ES-I3 (cell line): Measurements from ENCODE around the gene AGAP1.

Experiments used
- H3K36me3 ChIP-seq: 2 replicates; pipeline ENCODE4 v1.6.1; 2013; ENCODE audit warnings: mild to moderate bottlenecking, low read length, control low read depth, moderate library complexity; ENCODE audit not compliant: insufficient read depth
- H3K4me1 ChIP-seq: 2 replicates; pipeline ENCODE4 v1.6.1; 2013; ENCODE audit warnings: mild to moderate bottlenecking, control low read depth, low read length; ENCODE audit not compliant: insufficient read depth
- H3K9ac ChIP-seq: 2 replicates; pipeline ENCODE4 v1.6.1; 2013; ENCODE audit warnings: low read depth, mild to moderate bottlenecking, low read length, moderate library complexity
- H3K9me3 ChIP-seq: 2 replicates; pipeline ENCODE4 v1.6.1; 2013; ENCODE audit warnings: mild to moderate bottlenecking, low read length, moderate library complexity; ENCODE audit not compliant: control insufficient read depth, insufficient read depth

The AGAP1 gene

GRCh38 chr2:235575431-235575830 lies 81.6 kb downstream of the AGAP1 start:
- Histone ChIP-seq H3K9me3 (no peaks in the 10 kb centered on the region), H3K36me3 (no peaks in the 10 kb centered on the region), H3K9ac (no peak overlapping the region), H3K4me1 (peaks cover 9% of the 10 kb centered on the region; the same call in 1 of the 2 replicates)

- H3K9ac ChIP-seq: no peak overlapping the region
Observed at GRCh38 chr2:235575904-235576303, 82.1 kb downstream of the AGAP1 start.

GRCh38 chr2:235576337-235576910 lies 82.6 kb downstream of the AGAP1 start:
- H3K36me3 ChIP-seq: no peaks in the 10 kb centered on the region
- no peaks in the 10 kb centered on the region for H3K9me3 ChIP-seq
- H3K9ac ChIP-seq: no peak overlapping the region
- H3K4me1 ChIP-seq: peaks cover 9% of the 10 kb centered on the region; the same call in 1 of the 2 replicates

More at GRCh38 chr2:235575904-235576303, 82.1 kb downstream of the AGAP1 start:
- Histone ChIP-seq H3K4me1 (peaks cover 9% of the 10 kb centered on the region; the same call in 1 of the 2 replicates), H3K36me3 (no peaks in the 10 kb centered on the region), H3K9me3 (no peaks in the 10 kb centered on the region)

GRCh38 chr2:235577404-235578330 lies 83.8 kb downstream of the AGAP1 start:
- H3K4me1 ChIP-seq: peaks cover 9% of the 10 kb centered on the region; the same call in 1 of the 2 replicates
- no peaks in the 10 kb centered on the region for H3K9me3 ChIP-seq
- H3K9ac ChIP-seq: no peak overlapping the region
- H3K36me3 ChIP-seq: no peaks in the 10 kb centered on the region

- H3K4me1 ChIP-seq: peaks cover 10% of the 10 kb centered on the region; the same call in 1 of the 2 replicates
- no peaks in the 10 kb centered on the region for H3K36me3 ChIP-seq
- H3K9me3 ChIP-seq: no peaks in the 10 kb centered on the region
Observed at GRCh38 chr2:235579128-235579527, 85.3 kb downstream of the AGAP1 start.

GRCh38 chr2:235580426-235581157 lies 86.7 kb downstream of the AGAP1 start:
- Histone ChIP-seq H3K9me3 (no peaks in the 10 kb centered on the region), H3K9ac (no peak overlapping the region), H3K4me1 (peaks cover 13% of the 10 kb centered on the region), H3K36me3 (no peaks in the 10 kb centered on the region)

More at GRCh38 chr2:235579128-235579527, 85.3 kb downstream of the AGAP1 start:
- H3K9ac ChIP-seq: no peak overlapping the region

- Histone ChIP-seq H3K4me1 (peaks cover 9% of the 10 kb centered on the region), H3K9ac (no peak overlapping the region), H3K36me3 (no peaks in the 10 kb centered on the region), H3K9me3 (no peaks in the 10 kb centered on the region)
Observed at GRCh38 chr2:235582081-235582686, 88.3 kb downstream of the AGAP1 start.

- Histone ChIP-seq H3K4me1 (peaks cover 9% of the 10 kb centered on the region), H3K9me3 (no peaks in the 10 kb centered on the region), H3K9ac (no peak overlapping the region), H3K36me3 (no peaks in the 10 kb centered on the region)
Observed at GRCh38 chr2:235582729-235583128, 88.9 kb downstream of the AGAP1 start.

GRCh38 chr2:235583144-235583543 lies 89.3 kb downstream of the AGAP1 start:
- Histone ChIP-seq H3K36me3 (no peaks in the 10 kb centered on the region), H3K9me3 (no peaks in the 10 kb centered on the region), H3K4me1 (peaks cover 9% of the 10 kb centered on the region), H3K9ac (no peak overlapping the region)

GRCh38 chr2:235583925-235584637 lies 90.2 kb downstream of the AGAP1 start:
- Histone ChIP-seq H3K9me3 (no peaks in the 10 kb centered on the region), H3K36me3 (no peaks in the 10 kb centered on the region), H3K9ac (no peak overlapping the region), H3K4me1 (peaks cover 9% of the 10 kb centered on the region)

GRCh38 chr2:235584638-235585007 lies 90.8 kb downstream of the AGAP1 start:
- Histone ChIP-seq H3K9ac (no peak overlapping the region), H3K36me3 (no peaks in the 10 kb centered on the region), H3K4me1 (peaks cover 9% of the 10 kb centered on the region), H3K9me3 (no peaks in the 10 kb centered on the region)

GRCh38 chr2:235587202-235587601 lies 93.4 kb downstream of the AGAP1 start:
- Histone ChIP-seq H3K4me1 (peaks cover 9% of the 10 kb centered on the region), H3K36me3 (no peaks in the 10 kb centered on the region), H3K9me3 (no peaks in the 10 kb centered on the region), H3K9ac (no peak overlapping the region)

GRCh38 chr2:235588750-235589149 lies 94.9 kb downstream of the AGAP1 start:
- Histone ChIP-seq H3K36me3 (no peaks in the 10 kb centered on the region), H3K4me1 (peaks cover 9% of the 10 kb centered on the region), H3K9ac (no peak overlapping the region), H3K9me3 (no peaks in the 10 kb centered on the region)
